ENCODE results near the gene OBP2A.
"Not testable (repeated sequence)": the region's sequence is repeated elsewhere in the genome, so short reads cannot be mapped to it uniquely, and the experiment has no call there.

The OBP2A gene

GRCh38 chr9:135526730-135527571 is 19.0 kb upstream of the OBP2A start:
- no peak for DNase-seq

GRCh38 chr9:135528842-135529435 is 17.0 kb upstream of the OBP2A start:
- not testable (repeated sequence) for DNase-seq

- DNase-seq: no peak
Measured at GRCh38 chr9:135530146-135530545, 15.8 kb upstream of the OBP2A start.

- DNase-seq: no peak
Measured at GRCh38 chr9:135531096-135531495, 14.8 kb upstream of the OBP2A start.

GRCh38 chr9:135533113-135533512 is 12.8 kb upstream of the OBP2A start:
- DNase-seq: no peak

DNA sequence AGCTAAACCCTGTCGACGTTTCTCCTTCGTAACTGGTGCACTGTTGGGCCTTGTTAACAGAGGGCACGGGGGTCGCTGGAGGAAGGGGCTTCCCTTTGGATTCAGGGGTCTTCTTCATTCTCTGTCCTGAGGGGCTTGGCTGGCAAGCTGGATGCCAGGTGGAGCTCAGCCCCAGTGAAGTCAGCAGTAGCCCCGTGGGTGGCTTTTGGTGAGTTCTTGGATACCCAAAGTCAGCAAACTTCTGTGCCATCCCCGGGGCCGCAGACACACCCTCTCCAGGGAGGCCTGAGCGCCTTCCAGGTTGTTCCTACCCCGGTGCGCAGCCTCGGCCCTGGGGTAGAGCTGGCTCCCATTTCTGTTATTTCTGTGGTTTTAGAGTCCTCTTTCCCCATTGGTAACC is 12.3 kb upstream of the OBP2A start:
- no peak for DNase-seq

DNA sequence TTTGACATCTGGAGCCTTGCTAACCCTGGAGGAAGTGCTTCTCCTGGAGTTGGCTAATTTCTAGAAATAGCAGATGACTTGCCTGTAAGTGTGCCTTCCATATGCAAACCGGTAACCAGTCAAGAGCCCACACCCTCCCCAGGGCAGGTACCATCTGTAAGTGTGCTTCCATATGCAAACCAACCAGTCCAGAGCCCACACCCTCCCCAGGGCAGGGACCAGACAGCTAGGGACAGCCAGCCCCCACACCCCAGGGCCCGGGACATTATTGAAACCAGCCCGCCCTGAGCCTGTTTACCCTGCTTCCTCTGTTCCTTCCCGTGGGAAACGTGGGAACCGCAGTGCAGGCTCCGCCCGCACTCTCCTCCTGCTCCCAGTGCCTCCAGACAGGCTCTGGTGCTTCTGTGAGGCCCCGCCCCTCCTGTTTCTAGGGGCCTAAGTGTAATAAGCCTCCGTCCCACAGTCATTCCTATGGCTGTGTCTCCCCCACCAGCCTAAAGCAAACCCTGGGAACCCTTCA is 11.7 kb upstream of the OBP2A start:
- DNase-seq: not testable (repeated sequence)

- not testable (repeated sequence) for DNase-seq
Measured at GRCh38 chr9:135534826-135535225, 11.1 kb upstream of the OBP2A start.

DNA sequence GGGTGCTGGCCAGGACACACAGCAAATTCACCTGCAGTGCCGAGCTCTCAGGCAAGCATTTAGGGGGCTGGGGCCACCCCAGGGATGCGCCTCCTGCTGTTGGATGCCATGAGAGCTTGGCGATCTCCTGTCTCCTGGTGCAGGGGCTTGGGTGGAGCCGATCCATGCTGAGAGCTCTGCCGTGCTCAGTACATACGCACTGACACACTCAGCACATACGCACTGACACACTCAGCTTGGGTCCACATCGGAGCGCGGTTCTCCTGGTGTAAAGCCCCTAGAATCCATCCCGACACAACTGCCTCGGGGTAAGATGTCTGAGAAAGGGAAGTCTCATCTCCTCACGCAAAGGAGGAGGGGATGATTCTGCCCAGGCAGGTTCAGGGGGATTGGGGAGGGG is 10.3 kb upstream of the OBP2A start:
- not testable (repeated sequence) for DNase-seq

DNA sequence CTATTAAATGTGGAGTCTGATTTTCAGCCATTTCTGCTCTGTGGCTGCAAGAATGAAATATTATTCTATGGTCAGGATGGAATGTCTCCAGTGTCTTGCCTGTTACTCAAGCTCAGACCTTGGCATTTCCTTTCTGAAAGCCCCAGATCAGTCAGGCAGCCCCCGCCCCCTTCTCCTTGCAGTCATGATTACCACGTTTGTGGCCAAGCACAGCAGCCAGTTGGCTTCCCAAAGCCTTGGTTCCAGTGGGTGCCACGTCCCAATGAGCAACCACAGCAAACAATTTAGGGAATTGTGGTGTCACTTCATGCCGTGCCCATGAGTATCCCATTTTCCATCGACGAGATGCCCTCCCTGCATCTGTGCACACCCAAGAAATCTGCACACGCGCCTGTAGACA is 9.7 kb upstream of the OBP2A start:
- DNase-seq: no peak

- not testable (repeated sequence) for DNase-seq
Measured at GRCh38 chr9:135543262-135543894, 2.5 kb upstream of the OBP2A start.

- no peak for DNase-seq
Measured at GRCh38 chr9:135544981-135545635, 818 bp upstream of the OBP2A start.

- DNase-seq: not testable (repeated sequence)
Measured at GRCh38 chr9:135546792-135547617, 1.1 kb downstream of the OBP2A start.

DNA sequence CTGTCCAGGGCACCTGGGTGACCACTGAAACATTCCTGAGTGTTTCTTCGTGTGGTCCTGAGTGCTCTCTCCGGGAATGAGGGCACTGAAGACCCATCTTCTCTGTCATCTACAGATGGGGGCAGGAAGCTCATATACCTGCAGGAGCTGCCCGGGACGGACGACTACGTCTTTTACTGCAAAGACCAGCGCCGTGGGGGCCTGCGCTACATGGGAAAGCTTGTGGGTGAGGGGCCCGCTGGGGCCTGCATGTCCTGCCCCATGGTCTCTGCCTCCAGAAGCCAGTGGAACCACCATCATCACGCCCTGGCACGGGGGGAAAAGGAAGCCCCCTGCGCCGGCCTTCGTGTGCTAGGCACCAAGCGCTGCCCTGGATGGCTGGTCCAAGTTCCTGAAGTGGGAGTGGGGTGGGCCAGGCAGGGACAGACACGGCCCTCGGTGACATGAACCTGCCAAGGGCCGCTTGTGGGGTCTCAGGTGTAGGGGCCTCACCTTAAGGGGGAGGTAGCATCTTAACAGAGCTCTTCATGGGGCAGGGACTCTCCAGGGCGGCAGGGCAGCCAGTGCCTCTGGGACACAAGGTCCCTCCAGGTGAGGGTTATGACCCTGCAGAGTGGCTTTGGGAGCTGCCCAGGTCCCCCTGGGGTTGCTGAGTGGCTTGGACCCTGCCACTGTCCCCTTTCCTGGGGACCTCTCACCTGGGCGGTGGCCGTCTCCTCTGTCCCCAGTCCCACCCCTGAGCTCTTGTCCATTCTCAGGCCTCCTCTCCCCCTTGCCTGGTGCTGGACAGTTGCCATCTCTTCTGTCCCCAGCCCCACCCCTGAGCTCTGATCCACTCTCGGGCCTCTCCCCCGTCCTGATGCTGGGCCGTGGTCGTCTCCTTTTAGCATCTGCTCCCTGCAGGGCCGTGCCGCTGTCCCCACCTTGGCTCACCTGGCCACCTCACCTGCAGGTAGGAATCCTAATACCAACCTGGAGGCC is 2.1 kb downstream of the OBP2A start:
- no peak for DNase-seq

DNA sequence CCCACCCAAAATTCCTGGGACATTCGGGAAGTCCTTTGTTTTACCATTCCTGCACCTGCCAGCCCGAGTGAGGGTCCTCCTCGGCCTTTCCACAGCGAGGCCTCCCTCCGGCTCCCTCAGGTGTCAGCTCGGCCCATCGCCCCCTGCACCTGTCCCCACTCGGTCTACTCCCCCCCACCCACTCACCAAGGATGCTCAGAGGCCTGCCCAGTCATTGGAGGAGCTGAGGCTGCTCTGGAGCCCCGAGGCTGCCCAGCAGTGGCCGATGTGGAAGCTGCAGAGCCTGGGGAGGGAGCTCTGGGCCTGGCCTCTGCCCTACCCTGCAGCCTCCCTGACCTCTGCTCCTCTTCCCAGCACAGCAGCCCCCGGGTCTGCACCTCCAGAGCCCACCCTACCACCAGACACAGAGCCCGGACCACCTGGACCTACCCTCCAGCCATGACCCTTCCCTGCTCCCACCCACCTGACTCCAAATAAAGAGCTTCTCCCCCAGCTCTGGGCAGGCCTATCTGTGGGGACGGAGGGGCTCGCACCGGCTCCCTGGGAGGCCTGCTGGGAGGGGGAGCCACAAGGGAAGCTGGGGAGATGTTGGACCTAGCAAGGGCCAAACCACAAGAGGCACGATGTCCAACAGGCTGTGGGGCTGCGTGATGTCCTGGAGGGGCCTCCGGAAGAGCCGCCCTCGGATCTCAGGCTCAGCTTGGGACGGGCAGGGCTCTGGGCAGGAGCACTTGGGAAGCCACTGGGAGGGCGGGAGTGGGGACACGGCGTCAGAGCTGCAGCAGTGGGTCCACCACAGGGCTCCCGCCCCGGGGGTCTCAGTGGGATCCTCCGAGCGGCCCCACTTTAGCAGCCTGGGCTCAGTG is 3.8 kb downstream of the OBP2A start:
- not testable (repeated sequence) for DNase-seq

DNA sequence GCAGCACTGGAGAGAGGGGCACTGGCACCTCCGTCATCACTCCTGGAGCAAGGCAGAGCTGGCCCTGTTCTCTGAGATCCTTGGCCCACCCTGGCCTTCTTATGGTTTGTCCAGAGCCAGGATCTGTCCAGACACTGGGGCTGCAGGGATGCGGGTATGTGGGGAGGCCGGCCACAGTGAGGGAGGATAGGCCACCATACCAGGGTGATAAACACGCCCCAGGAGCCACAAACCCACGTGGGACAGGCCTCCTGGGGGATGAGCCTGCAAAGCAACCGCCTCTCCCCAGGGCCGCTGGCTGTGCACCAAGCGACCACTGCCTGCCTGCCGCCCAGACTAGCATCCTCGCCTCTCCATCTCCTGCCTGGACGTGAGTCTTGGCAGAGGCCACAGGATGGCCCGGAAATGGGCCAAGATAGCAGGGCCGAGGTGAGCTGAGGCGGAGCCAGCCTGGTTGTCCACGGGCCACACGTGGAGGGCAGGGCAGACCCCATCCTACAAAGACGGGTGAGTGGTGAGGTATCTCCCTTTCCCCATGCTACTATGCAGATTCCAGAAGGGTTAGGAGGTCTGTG is 4.5 kb downstream of the OBP2A start:
- no peak for DNase-seq

GRCh38 chr9:135551031-135551430 is 5.1 kb downstream of the OBP2A start:
- DNase-seq: no peak

DNA sequence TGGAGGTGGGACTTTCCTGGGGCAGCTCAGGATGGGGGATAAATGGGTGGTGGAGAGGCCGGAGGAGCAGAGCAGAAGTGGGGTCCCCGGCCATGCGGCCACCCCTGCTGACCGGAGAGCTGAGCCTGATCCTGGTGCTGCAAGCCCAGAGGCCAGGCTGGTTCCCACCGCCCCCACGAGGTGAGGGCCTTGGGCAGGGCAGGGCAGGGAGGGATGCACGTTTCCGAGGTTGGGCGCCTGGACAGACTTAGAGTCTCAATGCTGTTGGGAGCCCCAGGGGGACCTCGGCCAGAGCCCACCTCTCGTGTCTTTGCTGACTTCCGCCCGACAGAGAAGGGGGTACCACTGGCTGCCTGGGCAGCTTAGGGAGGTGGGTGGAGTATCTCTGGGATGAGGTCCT is 5.5 kb downstream of the OBP2A start:
- DNase-seq: no peak

DNA sequence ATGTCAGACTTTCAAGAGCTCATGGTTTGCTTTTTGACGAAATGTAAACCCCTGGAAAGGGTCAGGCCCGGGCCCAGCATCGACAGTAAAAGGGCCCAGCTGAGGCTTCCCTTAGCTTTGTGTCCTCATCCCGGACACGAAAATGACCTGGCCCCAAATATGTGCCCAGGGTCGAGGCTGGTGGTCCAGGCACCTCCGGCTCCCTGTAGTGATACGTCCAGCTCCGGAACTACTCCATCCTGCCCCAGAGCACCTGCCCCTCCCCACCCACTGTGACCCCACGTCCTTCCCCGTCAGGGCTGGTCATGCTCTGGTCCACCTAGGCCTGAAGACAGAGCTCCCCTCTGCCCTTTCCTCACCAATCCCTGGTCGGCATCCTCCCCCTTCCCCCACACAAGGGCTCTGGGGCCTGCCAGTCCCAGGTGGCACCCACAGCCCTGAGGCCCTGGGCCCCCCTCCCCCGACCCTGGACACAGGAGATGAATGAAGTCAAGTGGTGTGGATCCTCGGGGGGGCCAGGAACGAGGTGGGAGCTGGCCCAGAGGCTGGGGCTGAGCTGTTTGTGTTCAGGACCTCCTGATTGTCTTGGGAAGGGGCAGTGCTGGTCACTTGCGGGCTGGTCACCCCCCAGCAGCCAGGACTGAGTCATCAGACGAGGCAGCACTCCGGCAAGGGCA is 6.2 kb downstream of the OBP2A start:
- no peak for DNase-seq

Data from NCI-H1694 (cell line).